ENCODE measurements around the gene SLC6A20. TPM values are rescaled to one million over a fixed set of nuclear protein-coding genes. Genes with fewer than 3 reads are reported as not detected.

Gene SLC6A20
- total RNA-seq, 1 donor from 2014 or later: 1.5 TPM

GRCh38 chr3:45819543-45819942, 23.2 kb upstream of the SLC6A20 start:
- peaks cover 4% of the 10 kb centered on the region for H3K9me3 Mint-ChIP-seq
- no peak for DNase-seq (ENCODE audit: extremely low spot score, unreplicated experiment)
- H3K4me1 Mint-ChIP-seq (ENCODE audit: unreplicated experiment): no peaks in the 10 kb centered on the region
- no peak for TF ChIP-seq CTCF (conservative IDR thresholded peaks at IDR 0.05)
- peaks cover 32% of the 10 kb centered on the region for H3K36me3 Mint-ChIP-seq
- no peaks in the 10 kb centered on the region for H3K27me3 Mint-ChIP-seq
- H3K27ac Mint-ChIP-seq: no peak overlapping the region
- H3K4me3 Mint-ChIP-seq: no peak overlapping the region

DNA sequence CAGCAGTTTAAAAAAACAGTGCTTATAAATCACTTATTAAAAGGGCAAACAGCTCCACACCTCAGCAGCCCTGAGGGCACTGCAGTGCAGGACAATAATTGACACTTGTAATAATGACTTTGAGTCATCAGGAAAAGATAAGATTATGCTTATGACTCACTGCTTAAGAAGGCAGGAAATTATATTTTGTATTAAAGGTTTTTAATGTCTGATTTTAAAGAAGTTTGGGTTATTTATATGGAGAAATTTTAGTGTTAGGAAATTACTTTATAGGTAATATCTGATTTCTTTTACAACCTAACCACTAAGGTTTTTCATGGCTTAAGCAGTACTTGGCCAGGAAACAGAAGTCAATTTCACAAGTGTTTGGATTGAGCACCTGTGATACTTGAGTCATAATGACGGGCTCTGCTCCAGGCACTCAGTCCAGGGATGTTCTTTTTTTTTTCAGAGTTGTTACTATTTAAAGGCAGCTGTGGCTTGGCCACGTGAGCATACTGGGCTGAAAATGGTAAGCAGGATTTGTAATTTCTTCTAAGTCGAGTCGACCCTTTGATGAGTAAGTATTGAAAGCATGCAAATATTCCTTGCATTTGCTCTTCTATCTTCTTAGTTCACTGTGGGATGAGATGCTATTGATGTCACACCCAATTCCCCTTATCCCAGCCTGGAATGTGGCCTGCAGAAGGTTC, 21.6 kb upstream of the SLC6A20 start:
- Mint-ChIP-seq H3K4me1 (ENCODE audit: unreplicated experiment) (no peaks in the 10 kb centered on the region), H3K9me3 (peaks cover 4% of the 10 kb centered on the region), H3K36me3 (peaks cover 32% of the 10 kb centered on the region), H3K4me3 (no peak overlapping the region), H3K27ac (peak overlapping the region; percentile 54), H3K27me3 (no peaks in the 10 kb centered on the region)
- DNase-seq (ENCODE audit: extremely low spot score, unreplicated experiment): no peak
- no peak for TF ChIP-seq CTCF (conservative IDR thresholded peaks at IDR 0.05)

- H3K27ac Mint-ChIP-seq: no peak overlapping the region
- no peaks in the 10 kb centered on the region for H3K27me3 Mint-ChIP-seq
- no peaks in the 10 kb centered on the region for H3K4me1 Mint-ChIP-seq (ENCODE audit: unreplicated experiment)
- DNase-seq (ENCODE audit: extremely low spot score, unreplicated experiment): no peak
- no peak overlapping the region for H3K4me3 Mint-ChIP-seq
- peaks cover 4% of the 10 kb centered on the region for H3K9me3 Mint-ChIP-seq
- peaks cover 26% of the 10 kb centered on the region for H3K36me3 Mint-ChIP-seq
- TF ChIP-seq CTCF (conservative IDR thresholded peaks at IDR 0.05): no peak
These were observed 20.2 kb upstream of the SLC6A20 start for GRCh38 chr3:45816544-45816943.

DNA sequence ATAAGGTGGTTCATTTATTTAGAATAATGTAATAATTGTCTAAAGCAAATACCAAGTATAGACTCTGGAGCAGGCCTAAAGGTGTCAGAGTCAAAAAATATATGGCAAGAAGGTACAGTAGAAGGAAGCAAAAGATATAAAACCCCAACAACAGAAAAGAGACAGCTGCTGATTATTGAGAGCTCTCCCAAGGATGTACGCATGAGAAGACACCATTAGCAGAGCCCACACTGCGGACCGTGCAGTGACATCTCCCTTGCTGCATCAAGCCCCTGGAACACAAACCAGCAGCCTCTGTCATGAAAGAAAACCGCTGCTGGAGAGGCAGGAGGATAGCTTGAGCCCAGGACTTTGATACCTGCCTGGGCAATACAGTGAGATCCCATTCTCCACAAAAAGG, 18.0 kb upstream of the SLC6A20 start:
- Mint-ChIP-seq H3K9me3 (peaks cover 4% of the 10 kb centered on the region), H3K4me3 (no peak overlapping the region), H3K4me1 (ENCODE audit: unreplicated experiment) (no peaks in the 10 kb centered on the region), H3K27ac (no peak overlapping the region), H3K36me3 (peaks cover 12% of the 10 kb centered on the region), H3K27me3 (no peaks in the 10 kb centered on the region)
- TF ChIP-seq CTCF (conservative IDR thresholded peaks at IDR 0.05): no peak
- DNase-seq (ENCODE audit: extremely low spot score, unreplicated experiment): no peak

DNA sequence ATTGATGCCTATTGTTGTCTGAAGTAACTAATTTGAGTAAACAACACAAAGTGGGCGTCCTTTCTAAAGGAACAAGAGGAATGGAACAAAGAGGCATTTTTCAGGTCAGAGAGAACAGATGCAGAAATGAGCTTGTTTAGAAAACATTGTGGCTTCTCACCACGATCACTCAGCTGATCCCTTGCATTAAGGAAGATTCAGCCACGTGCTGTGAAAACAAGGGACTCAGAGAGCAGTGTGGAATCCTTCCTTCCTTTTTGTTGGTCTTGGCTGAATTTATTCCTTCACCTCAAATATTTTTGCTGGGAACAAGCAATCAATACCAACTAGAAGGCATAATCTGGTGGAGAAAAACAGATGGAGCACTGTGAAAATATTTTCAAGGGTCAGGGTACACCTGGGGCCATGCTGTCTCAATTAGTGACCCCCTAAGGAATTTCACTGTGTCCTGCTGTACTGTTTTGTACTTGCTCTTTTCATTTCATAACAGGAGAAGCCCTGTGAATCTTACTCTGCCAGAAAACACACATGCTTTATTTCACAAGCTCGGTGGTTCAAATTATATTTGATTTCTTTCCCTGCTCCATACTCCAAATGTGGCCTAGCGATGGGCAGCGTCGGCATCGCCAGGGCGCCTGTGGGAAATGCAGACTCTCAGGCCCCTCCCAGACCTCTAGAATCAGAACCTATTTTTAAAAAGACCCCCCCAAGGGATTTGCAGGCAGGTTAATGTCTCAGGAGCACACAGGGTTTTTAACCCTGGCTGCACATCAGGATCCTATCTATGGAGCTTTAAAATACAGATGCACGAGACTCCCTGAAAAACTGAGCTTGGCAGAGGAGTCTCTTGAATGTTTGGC, 11.6 kb upstream of the SLC6A20 start:
- H3K36me3 Mint-ChIP-seq: peaks cover 10% of the 10 kb centered on the region
- TF ChIP-seq CTCF (conservative IDR thresholded peaks at IDR 0.05): no peak
- peaks cover 8% of the 10 kb centered on the region for H3K4me1 Mint-ChIP-seq (ENCODE audit: unreplicated experiment)
- H3K4me3 Mint-ChIP-seq: no peak overlapping the region
- no peak overlapping the region for H3K27ac Mint-ChIP-seq
- DNase-seq (ENCODE audit: extremely low spot score, unreplicated experiment): no peak
- no peaks in the 10 kb centered on the region for H3K9me3 Mint-ChIP-seq
- peaks cover 4% of the 10 kb centered on the region for H3K27me3 Mint-ChIP-seq

Data from type B pancreatic cell (in vitro differentiated cells).